ENCODE measurements around the gene METTL25.

The METTL25 gene

GRCh38 chr12:82437744-82438143 lies 79.4 kb downstream of the METTL25 start:
- no peak for TF ChIP-seq CTCF (IDR thresholded peaks at IDR 0.05; ENCODE audit: extremely low read depth, missing control alignments)
- DNase-seq (ENCODE audit: low spot score): no peak

- peak; percentile 6 for DNase-seq (ENCODE audit: low spot score)
- no peak for TF ChIP-seq CTCF (IDR thresholded peaks at IDR 0.05; ENCODE audit: extremely low read depth, missing control alignments)
Observed at GRCh38 chr12:82438356-82438755, 80.0 kb downstream of the METTL25 start.

GRCh38 chr12:82440885-82441284 lies 82.6 kb downstream of the METTL25 start:
- no peak for DNase-seq (ENCODE audit: low spot score)
- TF ChIP-seq CTCF (IDR thresholded peaks at IDR 0.05; ENCODE audit: extremely low read depth, missing control alignments): no peak

- DNase-seq (ENCODE audit: low spot score): no peak
- no peak for TF ChIP-seq CTCF (IDR thresholded peaks at IDR 0.05; ENCODE audit: extremely low read depth, missing control alignments)
Observed at GRCh38 chr12:82448911-82449578, 90.7 kb downstream of the METTL25 start.

- TF ChIP-seq CTCF (IDR thresholded peaks at IDR 0.05; ENCODE audit: extremely low read depth, missing control alignments): no peak
- no peak for DNase-seq (ENCODE audit: low spot score)
Observed at GRCh38 chr12:82456633-82457032, 98.3 kb downstream of the METTL25 start.

GRCh38 chr12:82458101-82458500 lies 99.8 kb downstream of the METTL25 start:
- DNase-seq (ENCODE audit: low spot score): no peak
- TF ChIP-seq CTCF (IDR thresholded peaks at IDR 0.05; ENCODE audit: extremely low read depth, missing control alignments): no peak

- DNase-seq (ENCODE audit: low spot score): no peak
- TF ChIP-seq CTCF (IDR thresholded peaks at IDR 0.05; ENCODE audit: extremely low read depth, missing control alignments): no peak
Observed at GRCh38 chr12:82461393-82461792, 103.1 kb downstream of the METTL25 start.
